ENCODE results near the gene LPCAT2. TPM values are rescaled to one million over a fixed set of nuclear protein-coding genes. Genes with fewer than 3 reads are reported as not detected.

LPCAT2 gene
- total and polyA plus RNA-seq, 2 donors (not counting 3 experiments of a cell fraction or from before 2014, with no cell fraction given): 64.5 to 72.9 TPM

DNA sequence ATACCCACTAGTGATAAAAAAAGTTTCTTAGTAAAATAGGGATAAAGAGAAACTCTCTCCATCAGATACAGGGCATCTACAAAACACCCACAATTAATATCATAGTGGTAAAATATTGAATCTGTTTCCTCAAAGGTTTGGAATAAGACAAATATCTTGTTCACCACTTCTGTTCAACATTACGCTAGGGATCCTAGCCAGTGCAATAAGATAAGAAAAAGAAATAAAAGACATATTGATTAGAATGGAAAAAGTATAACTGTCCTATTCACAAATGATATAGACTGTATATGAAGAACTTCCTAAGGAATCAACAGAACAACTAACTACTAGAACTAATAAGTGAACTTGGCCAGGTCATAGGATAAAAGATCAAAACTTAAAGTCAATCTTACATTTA is 12.9 kb downstream of the LPCAT2 start:
- peaks cover 2% of the 10 kb centered on the region for H3K9me1 ChIP-seq (replicated peaks; ENCODE audit: control insufficient read depth, extremely low read depth, insufficient read depth, low read length)
- H3K27me3 ChIP-seq (ENCODE audit: control insufficient read depth in 2 of 2, insufficient read depth in 2 of 2, low read length in 2 of 2): no peaks in the 10 kb centered on the region
- H3K27ac ChIP-seq (ENCODE audit: insufficient read depth, low read depth, low read length): no peak overlapping the region
- FAIRE-seq (no peak), DNase-seq (ENCODE audit: low read depth, low spot score) (no peak)
- ChIA-PET POLR2A (no interaction called here), CTCF (interaction anchor here (1.9 kb wide), 1 partner anchor 19 kb away, joined by 4 read pairs; no protein-coding TSS in a partner anchor)
- H3K36me3 ChIP-seq (ENCODE audit: control insufficient read depth in 2 of 2, extremely low read depth in 1 of 2, insufficient read depth in 2 of 2, low read length in 2 of 2): no peaks in the 10 kb centered on the region
- TF ChIP-seq JUN (IDR thresholded peaks at IDR 0.05; ENCODE audit: borderline replicate concordance, insufficient read depth, insufficient read length, low read depth) (no peak), GATA2 (IDR thresholded peaks at IDR 0.05; ENCODE audit: insufficient read depth, insufficient read length, low read depth, low read length) (no peak), POLR2A (IDR thresholded peaks at IDR 0.05; ENCODE audit: low read depth, low read length) (no peak), POLR2AphosphoS5 (IDR thresholded peaks at IDR 0.05; ENCODE audit: insufficient read depth, low read depth, low read length) (no peak), MYC (IDR thresholded peaks at IDR 0.05; ENCODE audit: low read depth, low read length) (no peak), FOS (IDR thresholded peaks at IDR 0.05; ENCODE audit: borderline replicate concordance, insufficient read depth, low read length) (no peak), EZH2 (IDR thresholded peaks at IDR 0.05; ENCODE audit: borderline replicate concordance, low read depth, low read length, severe bottlenecking) (no peak)
- TF ChIP-seq, protein P1, sequence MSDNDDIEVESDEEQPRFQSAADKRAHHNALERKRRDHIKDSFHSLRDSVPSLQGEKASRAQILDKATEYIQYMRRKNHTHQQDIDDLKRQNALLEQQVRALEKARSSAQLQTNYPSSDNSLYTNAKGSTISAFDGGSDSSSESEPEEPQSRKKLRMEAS (IDR thresholded peaks at IDR 0.05; ENCODE audit: insufficient read depth, insufficient read length): no peak
- TF ChIP-seq, protein P2, sequence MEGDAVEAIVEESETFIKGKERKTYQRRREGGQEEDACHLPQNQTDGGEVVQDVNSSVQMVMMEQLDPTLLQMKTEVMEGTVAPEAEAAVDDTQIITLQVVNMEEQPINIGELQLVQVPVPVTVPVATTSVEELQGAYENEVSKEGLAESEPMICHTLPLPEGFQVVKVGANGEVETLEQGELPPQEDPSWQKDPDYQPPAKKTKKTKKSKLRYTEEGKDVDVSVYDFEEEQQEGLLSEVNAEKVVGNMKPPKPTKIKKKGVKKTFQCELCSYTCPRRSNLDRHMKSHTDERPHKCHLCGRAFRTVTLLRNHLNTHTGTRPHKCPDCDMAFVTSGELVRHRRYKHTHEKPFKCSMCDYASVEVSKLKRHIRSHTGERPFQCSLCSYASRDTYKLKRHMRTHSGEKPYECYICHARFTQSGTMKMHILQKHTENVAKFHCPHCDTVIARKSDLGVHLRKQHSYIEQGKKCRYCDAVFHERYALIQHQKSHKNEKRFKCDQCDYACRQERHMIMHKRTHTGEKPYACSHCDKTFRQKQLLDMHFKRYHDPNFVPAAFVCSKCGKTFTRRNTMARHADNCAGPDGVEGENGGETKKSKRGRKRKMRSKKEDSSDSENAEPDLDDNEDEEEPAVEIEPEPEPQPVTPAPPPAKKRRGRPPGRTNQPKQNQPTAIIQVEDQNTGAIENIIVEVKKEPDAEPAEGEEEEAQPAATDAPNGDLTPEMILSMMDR (IDR thresholded peaks at IDR 0.05; ENCODE audit: extremely low read depth in 1 of 2, insufficient read depth in 1 of 2, low read depth in 1 of 2, low read length in 2 of 2): no peak
- no peak overlapping the region for H2AFZ ChIP-seq (ENCODE audit: low read depth, low read length)
- H3K4me1 ChIP-seq (ENCODE audit: control insufficient read depth, extremely low read depth, insufficient read depth, low read length): peaks cover 25% of the 10 kb centered on the region
- peaks cover 11% of the 10 kb centered on the region for H3K79me2 ChIP-seq (ENCODE audit: control insufficient read depth, insufficient read depth, low read length)
- H4K20me1 ChIP-seq (replicated peaks; ENCODE audit: control insufficient read depth, extremely low read depth, insufficient read depth, low read length): peaks cover 2% of the 10 kb centered on the region
- H3K4me3 ChIP-seq (replicated peaks in 1 of 3; ENCODE audit: insufficient read depth in 1 of 3, low read depth in 1 of 3, low read length in 3 of 3): no peak overlapping the region
- intact Hi-C loops (cut with micrococcal nuclease): no loop called here
- dilution Hi-C loops (cut with MboI; ENCODE audit: extremely low pct_ligation_motif_present, low sequenced_read_pairs): no loop called here
- no peak overlapping the region for H3K9ac ChIP-seq (replicated peaks; ENCODE audit: extremely low read depth, insufficient read depth, low read length)
- H3K9me3 ChIP-seq (replicated peaks; ENCODE audit: control insufficient read depth, insufficient read depth, low read length): no peaks in the 10 kb centered on the region
- no TSS peak for BruUV-seq (replicated peaks)
- no peak overlapping the region for H3K4me2 ChIP-seq (ENCODE audit: insufficient read depth, low read length)
